ENCODE measurements around the gene SEC22A. TPM values are rescaled to one million over a fixed set of nuclear protein-coding genes. Genes with fewer than 3 reads are reported as not detected.

Gene SEC22A
- total RNA-seq, 5 donors from 2014 or later (not counting 1 experiment from before 2014, with no cell fraction given), result 14.4 to 22.5 (median 18.7) TPM

DNA sequence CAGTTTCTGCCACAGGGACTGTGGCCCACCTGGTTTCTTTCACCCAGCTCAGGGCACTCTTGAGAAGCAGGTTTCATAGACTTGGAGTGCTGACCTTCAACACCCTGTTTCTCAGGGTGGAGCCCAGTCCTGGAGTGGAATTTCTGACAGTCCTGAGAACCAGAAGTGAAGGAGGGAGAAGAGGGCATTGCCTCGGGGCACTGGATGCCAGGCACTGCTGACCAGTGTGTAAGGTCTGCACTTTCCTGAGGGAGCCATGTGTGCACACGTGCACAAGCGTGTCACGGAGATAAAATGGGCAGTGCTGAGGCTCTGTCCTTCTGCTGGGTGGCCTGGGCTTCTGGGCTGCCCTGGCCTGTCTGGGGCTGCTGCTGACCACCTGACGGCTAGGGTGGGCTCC is 118.5 kb downstream of the SEC22A start:
- H3K4me3 Mint-ChIP-seq, result no peak overlapping the region
- Histone ChIP-seq H3K27ac (ENCODE audit: low read length) (no peak overlapping the region), H3K27me3 (replicated peaks in 1 of 2; ENCODE audit: control insufficient read depth in 2 of 2, extremely low read depth in 1 of 2, insufficient read depth in 2 of 2, low read length in 1 of 2) (peaks cover 0 to 32% of the 10 kb centered on the region in 2 experiments), H3K4me1 (ENCODE audit: control insufficient read depth in 1 of 2, extremely low read depth in 1 of 2, insufficient read depth in 2 of 2, low read length in 2 of 2) (no peaks in the 10 kb centered on the region), H3K4me3 (ENCODE audit: control insufficient read depth in 1 of 2, extremely low read depth in 1 of 2, low read length in 1 of 2) (no peak overlapping the region), H3K36me3 (ENCODE audit: control insufficient read depth in 2 of 2, extremely low read depth in 1 of 2, insufficient read depth in 1 of 2, low read length in 1 of 2) (no peaks in the 10 kb centered on the region), H3K9me3 (no peaks in the 10 kb centered on the region)
- H3K9me3 Mint-ChIP-seq, result no peaks in the 10 kb centered on the region
- 77% methylated on average over 4 of the region's 5 CpGs for WGBS (ENCODE audit: insufficient coverage)
- DNase-seq (no peak), ATAC-seq (replicated peaks in 1 of 4) (no peak)
- ChIA-PET CTCF (no interaction called here), POLR2A (no interaction called here)
- H3K4me1 Mint-ChIP-seq, result no peaks in the 10 kb centered on the region
- H3K27me3 Mint-ChIP-seq, result peaks cover 7 to 38% of the 10 kb centered on the region in 2 donors
- no peak overlapping the region for H3K27ac Mint-ChIP-seq
- H3K36me3 Mint-ChIP-seq, result no peaks in the 10 kb centered on the region

DNA sequence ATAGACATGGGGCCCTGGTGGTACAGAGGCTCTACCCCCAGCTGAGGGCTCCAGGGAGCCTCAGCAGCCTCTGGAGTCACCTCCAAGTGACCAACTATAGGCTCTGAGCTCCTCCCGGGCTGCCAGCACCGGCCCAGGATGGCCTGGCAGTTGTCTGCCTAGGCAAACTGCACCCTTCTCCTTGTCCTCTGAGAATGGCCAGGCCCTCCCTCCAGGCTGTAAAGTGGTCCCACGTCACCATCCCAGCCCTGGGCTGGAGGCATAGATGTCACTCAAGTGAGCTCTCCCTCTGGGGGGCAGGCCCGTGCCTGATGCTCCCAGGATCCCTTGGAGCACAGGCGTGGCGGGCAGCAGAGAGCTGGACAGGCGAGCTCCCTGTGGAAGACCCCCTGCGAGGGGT is 120.1 kb downstream of the SEC22A start:
- ChIA-PET POLR2A (no interaction called here), CTCF (interaction anchor here in 1 of 2 donors (0.6 kb wide), 1 partner anchor 294 kb away, joined by 3 read pairs; the partner anchor contains the start of gene SEMA5B)
- H3K36me3 Mint-ChIP-seq, result no peaks in the 10 kb centered on the region
- Histone ChIP-seq H3K4me1 (ENCODE audit: control insufficient read depth in 1 of 2, extremely low read depth in 1 of 2, insufficient read depth in 2 of 2, low read length in 2 of 2) (no peaks in the 10 kb centered on the region), H3K27me3 (replicated peaks in 1 of 2; ENCODE audit: control insufficient read depth in 2 of 2, extremely low read depth in 1 of 2, insufficient read depth in 2 of 2, low read length in 1 of 2) (peaks cover 0 to 29% of the 10 kb centered on the region in 2 experiments), H3K9me3 (no peaks in the 10 kb centered on the region), H3K36me3 (ENCODE audit: control insufficient read depth in 2 of 2, extremely low read depth in 1 of 2, insufficient read depth in 1 of 2, low read length in 1 of 2) (no peaks in the 10 kb centered on the region), H3K4me3 (ENCODE audit: control insufficient read depth in 1 of 2, extremely low read depth in 1 of 2, low read length in 1 of 2) (no peak overlapping the region), H3K27ac (ENCODE audit: low read length) (no peak overlapping the region)
- H3K4me3 Mint-ChIP-seq, result no peak overlapping the region
- no peak for DNase-seq
- no peaks in the 10 kb centered on the region for H3K4me1 Mint-ChIP-seq
- WGBS (ENCODE audit: insufficient coverage), result 78% methylated on average over 8 of the region's 8 CpGs
- ATAC-seq (replicated peaks in 1 of 4), result no peak
- no peak overlapping the region for H3K27ac Mint-ChIP-seq
- H3K27me3 Mint-ChIP-seq, result peaks cover 5 to 35% of the 10 kb centered on the region in 2 donors
- H3K9me3 Mint-ChIP-seq, result no peaks in the 10 kb centered on the region

GRCh38 chr3:123322866-123323265 is 121.1 kb downstream of the SEC22A start:
- Mint-ChIP-seq H3K36me3 (no peaks in the 10 kb centered on the region), H3K9me3 (no peaks in the 10 kb centered on the region), H3K27me3 (peaks cover 5 to 35% of the 10 kb centered on the region in 2 donors), H3K4me3 (no peak overlapping the region), H3K27ac (no peak overlapping the region), H3K4me1 (no peaks in the 10 kb centered on the region)
- Histone ChIP-seq H3K27me3 (replicated peaks in 1 of 2; ENCODE audit: control insufficient read depth in 2 of 2, extremely low read depth in 1 of 2, insufficient read depth in 2 of 2, low read length in 1 of 2) (peaks cover 0 to 30% of the 10 kb centered on the region in 2 experiments), H3K27ac (ENCODE audit: low read length) (no peak overlapping the region), H3K36me3 (ENCODE audit: control insufficient read depth in 2 of 2, extremely low read depth in 1 of 2, insufficient read depth in 1 of 2, low read length in 1 of 2) (no peaks in the 10 kb centered on the region), H3K4me1 (ENCODE audit: control insufficient read depth in 1 of 2, extremely low read depth in 1 of 2, insufficient read depth in 2 of 2, low read length in 2 of 2) (no peaks in the 10 kb centered on the region), H3K4me3 (ENCODE audit: control insufficient read depth in 1 of 2, extremely low read depth in 1 of 2, low read length in 1 of 2) (no peak overlapping the region), H3K9me3 (no peaks in the 10 kb centered on the region)
- ChIA-PET POLR2A (no interaction called here), CTCF (no interaction called here)
- WGBS (ENCODE audit: insufficient coverage), result 84% methylated on average over 11 of the region's 11 CpGs
- no peak for ATAC-seq (replicated peaks in 1 of 4)
- no peak for DNase-seq

Other genes starting within 250 kb of the SEC22A start
- gene SEMA5B, start 174.2 kb upstream of the SEC22A start, total RNA-seq, result under 1 TPM in 4 of 5 donors, not detected in 1; 0.08 to 0.32 (median 0.21) TPM
- gene PDIA5, start 134.9 kb upstream of the SEC22A start, total RNA-seq, result 1 to 10 TPM; 5.4 to 8.2 (median 7.0) TPM
- gene ADCY5, start 247.1 kb downstream of the SEC22A start, total RNA-seq, result under 1 TPM in 1 of 5 donors, not detected in 4; 0.23 TPM